GM21381 (cell line): ENCODE data around the gene PCSK4.

Experiments used
- ATAC-seq: cut with Tn5 transposase; IDR thresholded peaks from one replicate; pipeline ENCODE4 v1.9.1; 2021; ENCODE audit warnings: mild to moderate bottlenecking, moderate library complexity; ENCODE audit not compliant: unreplicated experiment

Gene PCSK4

GRCh38 chr19:1472231-1473084 lies 17.7 kb downstream of the PCSK4 start:
- no peak for ATAC-seq

GRCh38 chr19:1471515-1472160 lies 18.5 kb downstream of the PCSK4 start:
- no peak for ATAC-seq

GRCh38 chr19:1471010-1471514 lies 19.1 kb downstream of the PCSK4 start:
- ATAC-seq: no peak

GRCh38 chr19:1470305-1471009 lies 19.7 kb downstream of the PCSK4 start:
- no peak for ATAC-seq

- ATAC-seq: no peak
Observed at GRCh38 chr19:1470055-1470304, 20.2 kb downstream of the PCSK4 start.

- no peak for ATAC-seq
Observed at GRCh38 chr19:1469255-1470054, 20.7 kb downstream of the PCSK4 start.

GRCh38 chr19:1468821-1469254 lies 21.3 kb downstream of the PCSK4 start:
- ATAC-seq: no peak

GRCh38 chr19:1468274-1468820 lies 21.8 kb downstream of the PCSK4 start:
- ATAC-seq: no peak

- ATAC-seq: no peak
Observed at GRCh38 chr19:1467490-1468273, 22.5 kb downstream of the PCSK4 start.

GRCh38 chr19:1467215-1467489 lies 23.0 kb downstream of the PCSK4 start:
- ATAC-seq: no peak

- ATAC-seq: no peak
Observed at GRCh38 chr19:1466461-1467214, 23.5 kb downstream of the PCSK4 start.

- no peak for ATAC-seq
Observed at GRCh38 chr19:1466018-1466460, 24.1 kb downstream of the PCSK4 start.

GRCh38 chr19:1465191-1466016 lies 24.7 kb downstream of the PCSK4 start:
- no peak for ATAC-seq

GRCh38 chr19:1461862-1462261 lies 28.3 kb downstream of the PCSK4 start:
- no peak for ATAC-seq

- ATAC-seq: no peak
Observed at GRCh38 chr19:1460033-1460995, 29.8 kb downstream of the PCSK4 start.

- no peak for ATAC-seq
Observed at GRCh38 chr19:1459479-1459878, 30.7 kb downstream of the PCSK4 start.

GRCh38 chr19:1457892-1458291 lies 32.3 kb downstream of the PCSK4 start:
- no peak for ATAC-seq
